Brain microvascular endothelial cell (primary cell): ENCODE data around the gene RGS5.

Experiments used
- DNase-seq: peaks from one replicate; pipeline ENCODE4 v3.0.0-alpha.2; 2020
- H3K27ac ChIP-seq: fragments of 250-450 bp; sonication (Bioruptor Pico); 2 replicates; pipeline ENCODE4 v1.5.1; 2020; ENCODE audit warnings: mild to moderate bottlenecking, moderate library complexity
- H3K27me3 ChIP-seq: fragments of 250-450 bp; sonication (Bioruptor Pico); replicated peaks from 2 replicates; pipeline ENCODE4 v1.5.1; 2020; ENCODE audit warnings: mild to moderate bottlenecking
- H3K36me3 ChIP-seq: fragments of 250-450 bp; sonication (Bioruptor Pico); replicated peaks from 2 replicates; pipeline ENCODE4 v1.5.1; 2020; ENCODE audit warnings: mild to moderate bottlenecking
- H3K4me3 ChIP-seq: 2 replicates; pipeline ENCODE4 v1.5.1; 2011; ENCODE audit warnings: low read depth, mild to moderate bottlenecking, control low read depth, low read length, moderate library complexity
- in situ Hi-C: cut with HindIII; loops from 2 replicates; pipeline ENCODE4 v1.10.0; 2017; ENCODE audit warnings: low sequenced_read_pairs, low pct_ligation_motif_present
- TF ChIP-seq, protein P1 (sequence below): IDR thresholded peaks from 2 replicates; pipeline ENCODE4 v1.5.1; 2011; ENCODE audit warnings: low read depth, mild to moderate bottlenecking, moderate library complexity, low read length, control low read depth, inconsistent platforms; ENCODE audit errors: missing control alignments

RGS5 gene

DNA sequence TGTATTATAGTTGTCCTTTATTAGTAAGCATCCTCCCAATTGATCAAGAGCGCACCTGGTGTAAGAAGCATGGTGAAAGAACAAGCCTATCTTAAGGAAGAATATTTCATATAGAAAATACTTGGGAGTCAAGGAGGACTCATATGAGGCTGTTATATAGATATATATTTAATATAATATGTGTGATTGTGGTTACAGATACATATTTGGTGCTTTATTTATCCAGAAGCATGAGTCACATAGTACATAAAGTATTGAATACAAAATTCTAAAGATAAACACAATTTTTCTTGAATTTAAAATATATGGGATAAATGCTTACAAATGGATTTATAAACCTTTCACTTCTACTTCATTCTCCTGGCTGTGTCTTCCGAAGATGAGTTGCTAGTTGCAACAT, 60.6 kb downstream of the RGS5 start:
- TF ChIP-seq, protein P1, sequence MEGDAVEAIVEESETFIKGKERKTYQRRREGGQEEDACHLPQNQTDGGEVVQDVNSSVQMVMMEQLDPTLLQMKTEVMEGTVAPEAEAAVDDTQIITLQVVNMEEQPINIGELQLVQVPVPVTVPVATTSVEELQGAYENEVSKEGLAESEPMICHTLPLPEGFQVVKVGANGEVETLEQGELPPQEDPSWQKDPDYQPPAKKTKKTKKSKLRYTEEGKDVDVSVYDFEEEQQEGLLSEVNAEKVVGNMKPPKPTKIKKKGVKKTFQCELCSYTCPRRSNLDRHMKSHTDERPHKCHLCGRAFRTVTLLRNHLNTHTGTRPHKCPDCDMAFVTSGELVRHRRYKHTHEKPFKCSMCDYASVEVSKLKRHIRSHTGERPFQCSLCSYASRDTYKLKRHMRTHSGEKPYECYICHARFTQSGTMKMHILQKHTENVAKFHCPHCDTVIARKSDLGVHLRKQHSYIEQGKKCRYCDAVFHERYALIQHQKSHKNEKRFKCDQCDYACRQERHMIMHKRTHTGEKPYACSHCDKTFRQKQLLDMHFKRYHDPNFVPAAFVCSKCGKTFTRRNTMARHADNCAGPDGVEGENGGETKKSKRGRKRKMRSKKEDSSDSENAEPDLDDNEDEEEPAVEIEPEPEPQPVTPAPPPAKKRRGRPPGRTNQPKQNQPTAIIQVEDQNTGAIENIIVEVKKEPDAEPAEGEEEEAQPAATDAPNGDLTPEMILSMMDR = no peak
- no peaks in the 10 kb centered on the region for H3K27me3 ChIP-seq
- DNase-seq = no peak
- in situ Hi-C loops = no loop called here
- H3K4me3 ChIP-seq = no peak overlapping the region
- H3K36me3 ChIP-seq = no peaks in the 10 kb centered on the region
- H3K27ac ChIP-seq = no peak overlapping the region

DNA sequence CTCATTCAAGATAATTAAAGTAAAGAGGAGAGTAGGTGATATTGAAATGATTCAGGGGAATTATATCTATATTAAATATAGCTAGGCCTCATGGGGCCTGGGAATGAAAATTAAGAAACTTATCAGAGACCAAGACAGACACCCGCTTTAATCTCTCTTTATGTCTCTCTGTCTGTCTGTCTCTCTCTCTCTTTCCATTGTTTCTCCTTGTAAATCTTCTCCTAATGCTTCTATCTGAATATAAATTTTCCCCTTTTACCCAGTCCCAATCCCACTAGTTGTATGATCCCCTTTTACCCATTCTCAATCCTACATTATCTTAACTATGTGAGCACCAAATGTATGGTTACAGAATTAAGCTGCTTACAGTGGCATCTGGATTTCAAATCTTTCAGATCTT, 61.2 kb downstream of the RGS5 start:
- Histone ChIP-seq H3K36me3 (no peaks in the 10 kb centered on the region), H3K27me3 (no peaks in the 10 kb centered on the region), H3K27ac (no peak overlapping the region), H3K4me3 (no peak overlapping the region)
- DNase-seq = no peak
- in situ Hi-C loops = no loop called here
- TF ChIP-seq, protein P1 = no peak

DNA sequence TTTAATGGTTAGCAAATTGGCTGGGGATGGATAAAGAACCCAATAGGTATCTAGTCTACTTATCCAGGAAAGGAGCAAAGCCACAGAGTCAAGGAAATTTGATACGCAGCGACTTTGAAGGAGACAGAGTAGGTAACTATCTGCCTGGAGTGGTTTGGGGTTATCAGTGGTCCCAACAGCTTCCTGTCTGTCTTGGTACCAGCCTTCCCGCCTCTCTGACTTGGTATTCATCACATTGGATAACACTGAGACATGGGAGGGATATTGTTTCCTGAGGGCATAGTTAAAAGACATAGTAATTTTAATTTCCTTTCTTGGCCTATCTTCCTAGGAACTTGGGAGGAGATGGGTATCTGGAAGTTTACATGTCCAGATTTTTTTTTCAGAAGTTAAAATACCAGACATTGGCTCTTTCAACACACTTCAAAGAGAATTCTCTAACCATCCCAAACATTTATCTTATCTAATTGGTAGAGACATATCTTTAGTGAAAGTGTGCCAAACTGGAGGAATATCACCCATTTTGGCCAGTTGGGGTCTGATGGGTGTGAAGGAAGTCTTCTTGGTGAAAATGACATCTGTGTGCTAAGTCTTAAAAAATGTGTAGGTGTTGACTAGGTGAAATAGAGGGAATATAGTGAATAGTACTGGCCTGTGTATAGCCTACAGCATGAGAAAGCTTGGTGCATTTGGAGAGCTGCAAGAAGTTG, 65.0 kb downstream of the RGS5 start:
- H3K36me3 ChIP-seq = no peaks in the 10 kb centered on the region
- TF ChIP-seq, protein P1 = no peak
- H3K27ac ChIP-seq = no peak overlapping the region
- DNase-seq = no peak
- no peak overlapping the region for H3K4me3 ChIP-seq
- in situ Hi-C loops = no loop called here
- H3K27me3 ChIP-seq = no peaks in the 10 kb centered on the region

DNA sequence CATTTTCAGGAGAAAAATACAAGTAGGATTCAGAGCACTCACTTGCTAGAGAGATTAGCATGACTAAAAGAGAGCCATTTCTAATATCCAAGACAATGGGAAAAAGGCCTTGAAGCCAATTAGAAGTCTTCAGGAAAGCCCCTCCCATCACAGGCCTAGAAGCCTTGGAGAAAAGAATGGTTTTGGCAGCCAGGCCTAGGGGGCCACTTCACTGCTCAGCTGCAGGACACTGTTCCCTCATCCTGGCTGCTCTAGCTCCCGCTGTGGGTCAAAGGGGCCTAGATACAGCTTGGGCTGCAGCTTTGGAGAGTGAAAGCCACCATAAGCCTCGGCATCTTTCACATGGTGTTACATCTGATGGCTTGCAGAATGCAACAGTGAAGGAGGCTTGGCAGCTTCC, 70.7 kb downstream of the RGS5 start:
- Histone ChIP-seq H3K36me3 (no peaks in the 10 kb centered on the region), H3K4me3 (no peak overlapping the region), H3K27me3 (no peaks in the 10 kb centered on the region), H3K27ac (no peak overlapping the region)
- no peak for DNase-seq
- in situ Hi-C loops = no loop called here
- TF ChIP-seq, protein P1 = no peak

DNA sequence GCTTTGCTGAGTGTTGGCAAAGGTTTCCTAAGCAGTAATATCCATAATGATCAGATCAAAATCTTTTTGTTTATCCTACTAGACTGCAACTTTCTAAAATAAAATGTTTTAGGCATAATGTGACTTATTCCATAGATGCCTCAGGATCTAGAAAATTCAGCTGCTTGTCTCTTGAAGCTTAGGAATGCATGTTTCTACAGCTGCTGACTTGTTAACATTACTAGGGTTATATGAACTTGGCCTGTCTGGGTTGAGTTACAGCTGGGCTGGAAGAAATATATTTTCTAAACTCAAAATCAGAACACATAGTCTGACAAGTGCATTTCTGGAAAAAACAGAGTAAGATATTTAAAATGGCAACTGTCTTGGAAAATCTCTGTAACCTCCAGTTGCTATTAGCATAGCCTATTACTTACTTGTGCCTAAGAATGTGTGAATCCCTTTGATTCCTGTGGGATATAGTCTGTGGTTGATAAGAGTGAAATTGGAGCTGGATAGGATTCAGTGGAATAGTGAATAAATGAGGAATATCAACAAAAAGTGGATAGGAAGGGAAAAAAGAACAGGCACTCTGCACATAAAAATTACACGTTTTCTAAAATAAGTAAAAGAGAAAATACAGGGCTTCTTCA, 72.4 kb downstream of the RGS5 start:
- TF ChIP-seq, protein P1 = no peak
- in situ Hi-C loops = no loop called here
- Histone ChIP-seq H3K4me3 (no peak overlapping the region), H3K27ac (no peak overlapping the region), H3K36me3 (no peaks in the 10 kb centered on the region), H3K27me3 (no peaks in the 10 kb centered on the region)
- no peak for DNase-seq
